ENCODE measurements around the gene TWIST2.

Gene TWIST2

DNA sequence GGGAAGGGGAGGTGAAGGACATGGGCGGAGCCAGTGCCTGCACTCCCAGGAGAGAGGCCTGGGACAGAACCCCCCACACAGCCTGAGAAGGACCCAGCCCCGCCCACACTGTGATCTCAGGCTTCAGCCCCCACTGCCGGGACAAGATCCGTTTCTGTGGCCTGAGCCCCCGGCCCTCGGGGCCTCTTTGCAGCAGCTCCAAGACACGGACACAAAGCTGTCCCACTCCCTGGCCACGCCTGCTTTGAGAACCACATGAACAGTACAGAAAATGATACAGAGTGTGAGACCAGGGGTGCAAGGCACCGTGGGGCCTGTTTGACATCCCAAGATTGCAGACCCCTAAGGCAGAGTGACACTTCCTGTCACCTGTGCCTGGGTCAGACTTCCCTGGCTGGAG, 74.5 kb downstream of the TWIST2 start:
- DNase-seq, result peak; percentile 31

GRCh38 chr2:238924032-238924431, 76.1 kb downstream of the TWIST2 start:
- DNase-seq, result peak; percentile 39

GRCh38 chr2:238924796-238925195, 76.9 kb downstream of the TWIST2 start:
- peak; percentile 25 for DNase-seq

DNA sequence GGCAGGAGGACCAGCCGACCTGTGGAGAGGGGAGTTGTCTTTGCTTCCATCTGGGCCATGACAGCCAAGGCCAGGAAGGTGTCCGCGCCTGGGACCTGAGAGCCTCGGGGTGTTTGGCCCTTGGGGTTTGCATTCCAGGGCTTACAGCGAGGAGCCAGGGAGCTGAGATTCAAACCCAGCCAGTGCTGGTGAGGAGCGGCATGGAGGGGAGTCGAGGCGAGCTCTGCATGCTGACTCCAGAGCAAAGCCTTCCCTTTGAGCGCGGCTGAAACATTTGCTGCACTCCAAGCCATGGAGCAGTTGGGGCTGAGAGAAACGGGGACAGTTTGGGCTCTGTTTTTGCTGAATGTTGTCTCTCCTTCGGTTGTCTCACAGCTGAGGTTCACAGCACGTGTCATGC, 77.4 kb downstream of the TWIST2 start:
- peak; percentile 31 for DNase-seq

GRCh38 chr2:238925816-238926521, 78.1 kb downstream of the TWIST2 start:
- DNase-seq, result peak; percentile 37

DNA sequence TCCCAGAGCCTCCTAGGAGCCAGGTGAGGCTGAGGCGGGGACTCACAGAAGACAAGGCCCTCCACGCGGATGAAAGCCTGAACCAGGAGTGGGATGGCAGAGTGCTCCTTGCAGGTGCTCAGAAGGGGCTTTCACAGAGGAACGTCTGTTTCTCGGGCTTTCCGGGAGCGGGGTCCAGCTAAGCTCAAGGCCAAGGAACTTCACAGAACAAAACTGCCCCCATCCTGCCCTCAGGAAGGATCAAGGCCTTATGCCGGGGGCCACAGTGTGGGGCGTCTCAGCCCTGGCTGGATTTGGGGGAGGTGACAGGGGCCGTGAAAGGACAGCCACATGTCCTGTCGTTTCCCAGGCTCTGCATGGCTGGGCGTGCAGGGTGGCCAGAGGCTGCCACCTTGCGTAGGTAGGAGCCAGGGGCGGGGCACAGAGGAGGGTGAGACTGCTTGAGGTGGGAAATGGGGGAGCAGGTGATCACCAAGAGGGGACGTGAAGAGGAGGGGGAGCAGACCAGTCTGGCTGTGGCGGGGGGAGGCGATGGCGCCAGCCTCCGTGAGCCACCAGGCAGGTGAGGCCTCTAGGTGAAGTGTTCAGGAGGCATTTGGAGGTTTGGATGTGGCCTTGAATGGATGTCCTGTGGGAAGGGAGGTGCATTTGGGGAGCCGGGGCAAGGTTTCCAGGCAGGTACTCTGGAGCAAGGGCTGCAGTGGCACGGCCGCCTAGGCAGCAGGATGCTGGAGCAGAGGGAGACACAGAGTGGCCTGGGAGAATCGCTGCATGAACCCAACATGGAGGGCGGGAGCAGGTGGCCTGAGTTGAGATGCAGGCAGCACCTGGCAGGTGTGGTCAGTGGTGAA, 79.1 kb downstream of the TWIST2 start:
- peak; percentile 57 for DNase-seq

- peak; percentile 55 for DNase-seq
These were observed 80.0 kb downstream of the TWIST2 start for GRCh38 chr2:238927746-238928519.

GRCh38 chr2:238928520-238929241, 80.8 kb downstream of the TWIST2 start:
- peak; percentile 38 for DNase-seq

DNA sequence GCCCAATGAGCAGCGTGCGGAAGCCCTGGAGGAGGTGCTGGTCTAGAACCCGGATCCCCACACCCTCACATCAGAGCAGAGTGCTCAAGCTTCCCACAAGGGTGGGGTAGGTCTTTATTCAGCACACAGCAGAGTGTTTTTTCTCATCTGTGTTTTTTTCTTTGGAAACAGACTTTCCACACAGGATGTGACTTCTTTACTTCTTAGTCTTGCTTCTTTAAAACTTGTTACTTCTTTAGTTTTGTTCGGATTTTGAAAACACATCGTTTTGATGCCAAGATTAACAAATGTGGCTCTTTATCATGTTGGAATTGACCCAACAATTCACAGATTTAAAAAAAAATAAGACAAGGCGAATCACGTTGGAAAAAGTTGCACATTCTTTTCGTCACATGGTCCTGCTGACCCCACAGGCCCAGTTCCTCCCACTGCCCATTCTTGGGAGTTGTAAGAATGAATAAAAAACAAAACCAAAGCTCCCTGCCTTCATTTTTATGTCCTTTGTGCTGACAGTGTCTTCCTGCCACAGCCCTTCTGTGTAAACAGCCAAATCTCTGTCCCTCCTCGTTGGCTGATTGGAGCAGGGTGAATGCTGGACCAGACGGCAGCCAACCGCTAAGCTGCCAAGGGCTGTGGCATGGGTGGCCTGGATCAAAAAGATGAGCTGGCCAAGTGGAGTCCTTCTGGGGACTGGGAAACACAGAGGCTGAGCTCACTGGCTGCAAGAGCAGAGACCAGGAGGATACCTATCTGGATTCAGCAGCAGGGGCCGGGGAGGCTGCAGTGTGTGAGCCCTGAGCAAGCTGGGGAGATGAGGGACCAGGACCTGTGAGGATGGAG, 81.6 kb downstream of the TWIST2 start:
- peak; percentile 39 for DNase-seq

DNA sequence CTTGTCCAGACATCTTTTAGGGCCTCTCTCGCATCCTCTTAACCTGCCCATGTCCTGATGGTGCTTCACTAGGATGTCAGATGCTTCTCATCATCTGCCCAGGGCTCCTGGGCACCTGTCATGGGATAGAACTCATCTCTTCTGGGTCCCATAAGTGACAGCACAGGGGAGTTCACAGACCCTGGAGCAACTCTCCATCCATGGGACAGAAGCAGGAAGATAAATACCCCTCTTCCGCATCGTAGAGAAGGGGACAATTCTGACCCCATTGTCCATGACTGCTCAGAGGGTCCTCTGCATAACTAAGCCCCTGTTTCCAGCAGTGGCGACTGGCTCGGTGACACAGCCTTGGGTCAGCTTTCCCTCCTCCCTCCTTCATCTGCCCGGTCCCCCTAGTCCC, 82.3 kb downstream of the TWIST2 start:
- peak; percentile 17 for DNase-seq

DNA sequence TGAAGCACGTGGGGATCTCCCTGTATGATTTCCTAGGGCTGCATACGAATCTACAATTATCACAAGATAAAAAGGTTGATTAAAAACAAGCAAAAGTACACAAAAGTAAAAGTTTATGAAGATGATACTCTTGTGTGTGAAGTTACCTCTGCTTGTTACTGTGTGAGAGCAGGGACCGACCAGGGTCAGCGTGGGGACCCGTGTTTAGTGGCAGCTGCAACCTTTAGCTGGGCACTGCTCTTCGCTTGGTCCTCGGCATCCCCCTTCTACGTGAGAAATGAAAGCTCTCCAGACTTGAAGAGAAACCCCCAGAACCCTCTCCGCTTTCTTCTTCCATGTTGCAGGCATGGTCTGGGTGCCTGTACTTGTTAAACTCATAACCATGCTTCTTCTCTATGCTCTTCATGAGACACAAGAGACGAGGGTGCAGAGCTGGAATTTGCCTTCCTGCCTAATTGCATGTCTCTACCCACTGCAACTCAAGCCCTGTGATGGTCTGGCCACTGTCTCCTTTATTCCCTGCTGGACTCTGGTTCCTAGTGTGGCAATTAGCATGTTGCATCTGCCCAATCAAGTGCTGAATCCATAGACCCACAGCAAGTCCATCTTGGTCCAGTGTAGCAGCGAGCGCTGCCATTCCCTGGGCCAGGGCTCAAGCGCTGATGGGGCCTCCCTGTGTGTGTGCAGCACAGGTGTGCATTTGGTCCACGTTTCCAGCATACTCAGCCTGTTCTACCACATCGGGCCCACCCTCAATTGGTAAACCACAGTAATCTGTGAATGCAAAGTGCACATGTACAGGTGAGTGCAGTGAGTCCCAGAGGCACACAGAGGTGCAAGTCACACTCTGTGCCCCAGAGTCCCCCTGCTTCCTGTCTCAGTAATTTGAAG, 88.5 kb downstream of the TWIST2 start:
- no peak for DNase-seq

GRCh38 chr2:238938003-238938400, 90.1 kb downstream of the TWIST2 start:
- DNase-seq, result no peak

GRCh38 chr2:238938401-238939055, 90.6 kb downstream of the TWIST2 start:
- DNase-seq, result no peak

DNA sequence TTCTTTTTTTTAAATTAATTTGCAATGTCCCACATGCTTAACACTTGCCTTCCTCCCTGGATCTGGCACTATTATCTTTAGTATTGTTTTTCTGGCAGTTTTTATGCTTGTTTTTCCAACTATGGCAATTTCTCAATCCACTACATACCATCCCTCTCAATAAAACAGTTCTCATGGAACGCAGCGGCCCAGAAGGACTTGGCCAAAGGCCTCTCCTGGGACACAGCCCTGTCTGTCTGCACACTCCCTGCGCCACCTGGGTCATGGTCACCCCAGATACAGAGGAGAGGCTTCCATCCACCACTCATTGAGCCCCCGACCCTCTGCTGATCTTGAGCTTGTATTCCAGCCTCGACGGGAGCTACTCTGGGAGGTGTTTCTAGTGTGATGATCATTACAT, 91.2 kb downstream of the TWIST2 start:
- no peak for DNase-seq

DNA sequence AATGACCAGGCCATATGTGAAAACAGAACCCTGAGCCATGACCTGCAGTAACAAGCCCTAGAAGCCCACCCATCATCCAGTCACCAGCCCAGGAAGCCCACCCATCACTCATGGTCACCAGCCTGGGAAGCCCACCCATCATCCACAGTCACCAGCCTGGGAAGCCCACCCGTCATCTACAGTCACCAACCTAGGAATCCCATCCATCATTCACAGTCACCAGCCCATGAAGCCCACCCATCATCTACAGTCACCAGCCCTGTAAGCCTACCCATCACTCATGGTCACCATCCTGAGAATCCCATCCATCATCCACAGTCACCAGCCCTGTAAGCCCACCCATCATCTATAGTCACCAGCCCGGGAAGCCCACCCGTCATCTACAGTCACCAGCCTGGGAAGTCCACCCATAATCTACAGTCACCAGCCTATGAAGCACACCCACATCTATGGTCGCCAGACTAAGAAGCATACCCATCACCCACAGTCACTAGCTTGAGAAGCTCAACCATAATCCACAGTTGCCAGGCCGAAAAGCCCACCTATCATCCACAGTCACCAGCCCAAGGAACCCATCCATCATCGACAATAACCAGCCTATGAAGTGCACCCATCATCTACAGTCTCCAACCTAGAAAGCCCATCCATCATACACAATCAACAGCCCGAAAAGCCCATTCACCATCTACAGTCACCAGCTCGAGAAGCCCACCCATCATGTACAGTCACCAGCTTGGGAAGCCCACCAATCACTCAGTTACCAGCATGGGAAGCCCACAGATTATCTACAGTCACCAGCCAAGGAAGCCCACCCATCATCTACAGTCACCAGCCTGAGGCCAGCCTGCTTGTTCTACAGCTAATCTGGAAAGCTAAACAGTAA, 91.9 kb downstream of the TWIST2 start:
- DNase-seq, result no peak

GRCh38 chr2:238940806-238941205, 92.9 kb downstream of the TWIST2 start:
- DNase-seq, result no peak

GRCh38 chr2:238941262-238941792, 93.4 kb downstream of the TWIST2 start:
- DNase-seq, result no peak

DNA sequence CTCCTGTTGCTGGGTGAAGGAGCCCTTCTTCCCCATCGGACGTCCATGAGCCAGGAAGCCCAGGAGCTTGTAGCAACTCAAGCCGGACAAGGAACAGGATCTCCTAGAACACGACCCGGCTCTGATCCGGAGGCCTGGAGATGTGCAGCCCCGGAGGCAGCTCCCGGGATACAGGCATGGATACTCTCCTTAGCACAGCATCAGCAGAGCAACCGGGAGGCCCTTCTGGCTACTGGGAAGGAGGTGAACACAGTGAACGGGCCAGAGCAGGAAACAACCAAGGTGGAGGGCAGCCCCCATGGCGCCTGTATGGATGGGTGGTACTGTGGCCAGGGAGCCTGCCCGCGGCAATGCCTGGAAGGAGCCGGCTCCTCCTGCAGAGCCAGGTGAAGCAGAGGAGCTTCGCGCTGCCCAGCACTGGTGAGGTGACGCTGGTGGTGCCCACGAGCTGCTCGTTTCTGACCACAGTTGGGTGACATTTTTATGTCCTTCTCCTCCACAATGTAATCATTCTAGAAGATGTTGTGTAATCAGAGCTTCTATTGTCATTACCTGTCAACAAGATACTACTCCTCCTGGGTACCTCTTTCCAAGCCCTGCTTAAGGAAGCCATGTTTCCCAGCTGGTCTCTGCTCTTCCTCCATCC, 94.3 kb downstream of the TWIST2 start:
- DNase-seq, result no peak
